ENCODE results near the gene GNLY.
A peak's percentile ranks its signal among the peaks of the same experiment; 100 is the strongest.

Gene GNLY

DNA sequence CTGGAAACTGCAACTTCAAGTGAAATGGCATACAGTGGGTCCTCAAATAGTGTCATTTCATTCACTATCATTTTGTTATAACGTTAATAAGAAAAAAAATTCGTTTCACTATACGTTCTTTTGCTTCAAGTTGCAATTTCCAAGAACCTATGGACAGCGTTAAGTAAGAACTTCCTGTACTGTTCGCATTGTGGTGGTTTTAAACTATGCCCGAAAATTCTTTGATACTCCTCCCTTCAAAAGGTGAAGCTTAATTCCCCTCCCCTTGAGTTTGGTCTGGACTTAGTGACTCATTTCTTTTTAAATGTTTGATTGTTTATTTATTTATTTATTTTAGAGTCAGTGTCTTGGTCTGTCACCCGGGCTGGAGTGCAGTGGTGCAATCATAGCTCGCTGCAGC lies 20.7 kb downstream of the GNLY start:
- no peak overlapping the region for H3K27ac ChIP-seq
- peaks cover 35% of the 10 kb centered on the region for H3K4me1 ChIP-seq
- H3K4me2 ChIP-seq, result no peak overlapping the region
- H3K9me3 ChIP-seq, result no peaks in the 10 kb centered on the region
- no peaks in the 10 kb centered on the region for H3K36me3 ChIP-seq
- H3K4me3 ChIP-seq, result no peak overlapping the region
- H3K27me3 ChIP-seq, result no peaks in the 10 kb centered on the region
- no peaks in the 10 kb centered on the region for H4K20me1 ChIP-seq
- TF ChIP-seq Cebpa-rat (IDR thresholded peaks at IDR 0.05), result no peak
- no peak overlapping the region for H3K9ac ChIP-seq

DNA sequence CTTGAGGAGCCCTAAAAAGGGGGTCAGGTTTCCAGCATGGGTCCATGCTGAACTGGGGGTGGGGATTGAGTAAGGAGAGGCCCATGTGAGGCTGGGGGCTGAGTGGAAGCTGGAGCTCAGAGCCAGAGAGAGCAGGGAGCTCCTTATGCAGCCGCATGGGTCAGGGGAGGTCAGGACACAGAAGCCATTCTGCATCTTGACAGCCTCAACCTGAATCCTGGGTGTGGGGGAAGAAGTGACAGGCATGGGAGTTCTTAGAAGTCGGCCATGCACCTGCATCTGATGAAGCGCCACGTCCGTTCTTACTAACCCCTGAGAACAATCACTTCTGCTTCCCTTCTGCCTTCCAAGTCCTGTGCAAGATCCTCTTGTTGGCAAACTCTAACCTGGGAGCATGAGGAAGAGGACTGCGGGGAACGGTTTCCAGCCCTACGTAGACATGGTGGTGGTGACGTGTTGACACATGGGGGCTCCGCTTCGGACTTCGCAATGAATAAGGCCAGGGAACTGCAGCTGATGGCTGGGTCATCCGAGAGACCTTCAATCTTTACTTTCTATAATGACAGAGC lies 22.3 kb downstream of the GNLY start:
- peaks cover 19% of the 10 kb centered on the region for H3K4me1 ChIP-seq
- no peak overlapping the region for H3K9ac ChIP-seq
- no peaks in the 10 kb centered on the region for H3K36me3 ChIP-seq
- no peak overlapping the region for H3K4me2 ChIP-seq
- no peaks in the 10 kb centered on the region for H3K9me3 ChIP-seq
- H3K27ac ChIP-seq, result no peak overlapping the region
- no peaks in the 10 kb centered on the region for H3K27me3 ChIP-seq
- no peak overlapping the region for H3K4me3 ChIP-seq
- no peaks in the 10 kb centered on the region for H4K20me1 ChIP-seq
- TF ChIP-seq Cebpa-rat (IDR thresholded peaks at IDR 0.05), result no peak

GRCh38 chr2:85717308-85718008 lies 23.3 kb downstream of the GNLY start:
- Histone ChIP-seq H3K27ac (no peak overlapping the region), H3K4me3 (no peak overlapping the region), H3K9me3 (no peaks in the 10 kb centered on the region), H3K36me3 (no peaks in the 10 kb centered on the region), H4K20me1 (no peaks in the 10 kb centered on the region), H3K9ac (no peak overlapping the region), H3K27me3 (no peaks in the 10 kb centered on the region), H3K4me1 (peaks cover 9% of the 10 kb centered on the region), H3K4me2 (no peak overlapping the region)
- no peak for TF ChIP-seq Cebpa-rat (IDR thresholded peaks at IDR 0.05)

DNA sequence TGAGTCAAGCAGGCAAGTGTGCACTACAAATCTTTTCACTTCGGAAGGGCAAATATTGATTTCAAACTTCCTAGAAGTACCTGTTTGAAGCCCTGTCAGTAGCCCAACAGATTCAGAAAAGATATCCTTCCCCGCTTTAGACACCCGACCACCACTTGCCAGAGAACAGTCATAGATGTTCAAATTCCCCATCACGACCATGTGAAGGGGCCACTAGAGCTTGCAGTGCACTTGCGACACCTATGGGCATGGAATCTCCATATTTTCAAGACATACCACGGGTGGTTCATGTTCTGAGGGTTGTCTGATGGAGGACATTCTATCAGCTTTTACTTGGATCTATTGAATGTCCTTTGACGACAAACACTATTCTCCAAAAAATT lies 23.8 kb downstream of the GNLY start:
- H3K9me3 ChIP-seq, result no peaks in the 10 kb centered on the region
- no peak overlapping the region for H3K9ac ChIP-seq
- no peaks in the 10 kb centered on the region for H3K27me3 ChIP-seq
- TF ChIP-seq Cebpa-rat (IDR thresholded peaks at IDR 0.05), result no peak
- peaks cover 3% of the 10 kb centered on the region for H3K4me1 ChIP-seq
- H3K4me2 ChIP-seq, result no peak overlapping the region
- no peak overlapping the region for H3K4me3 ChIP-seq
- H3K36me3 ChIP-seq, result no peaks in the 10 kb centered on the region
- H4K20me1 ChIP-seq, result no peaks in the 10 kb centered on the region
- H3K27ac ChIP-seq, result no peak overlapping the region

DNA sequence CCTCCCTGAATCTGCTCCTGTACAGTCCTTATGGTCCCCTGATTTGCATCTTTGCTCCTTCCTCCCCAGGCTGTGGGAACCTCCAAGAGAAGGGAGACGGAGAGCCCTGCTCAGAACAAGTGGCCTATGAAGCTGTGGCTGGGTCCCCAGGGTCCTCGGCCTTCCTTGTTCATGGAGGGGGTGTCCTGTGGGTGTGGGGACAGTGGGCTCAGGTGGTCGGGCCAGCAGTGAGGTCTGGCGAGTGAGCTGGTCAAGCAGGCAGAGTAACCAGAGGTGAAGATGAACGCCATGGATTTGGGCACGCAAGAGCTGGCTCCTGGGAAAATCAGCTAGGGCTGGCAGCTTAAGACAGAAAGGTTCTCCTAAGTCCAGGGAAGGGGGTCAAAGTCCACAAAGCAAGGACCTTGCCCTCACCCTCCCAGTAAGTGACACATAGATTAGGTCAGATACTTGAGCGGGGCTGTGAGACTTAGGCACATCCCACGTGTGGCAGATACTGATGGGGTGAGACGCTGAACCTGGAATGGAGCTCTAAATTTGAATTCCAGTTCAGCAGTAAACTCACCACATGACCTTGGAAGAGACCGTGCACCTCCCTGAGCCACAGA lies 24.8 kb downstream of the GNLY start:
- Histone ChIP-seq H3K9ac (no peak overlapping the region), H3K27ac (no peak overlapping the region), H3K4me3 (no peak overlapping the region), H3K36me3 (no peaks in the 10 kb centered on the region), H3K4me1 (peaks cover 7% of the 10 kb centered on the region), H3K9me3 (no peaks in the 10 kb centered on the region), H4K20me1 (no peaks in the 10 kb centered on the region), H3K4me2 (no peak overlapping the region), H3K27me3 (no peaks in the 10 kb centered on the region)
- TF ChIP-seq Cebpa-rat (IDR thresholded peaks at IDR 0.05), result no peak

DNA sequence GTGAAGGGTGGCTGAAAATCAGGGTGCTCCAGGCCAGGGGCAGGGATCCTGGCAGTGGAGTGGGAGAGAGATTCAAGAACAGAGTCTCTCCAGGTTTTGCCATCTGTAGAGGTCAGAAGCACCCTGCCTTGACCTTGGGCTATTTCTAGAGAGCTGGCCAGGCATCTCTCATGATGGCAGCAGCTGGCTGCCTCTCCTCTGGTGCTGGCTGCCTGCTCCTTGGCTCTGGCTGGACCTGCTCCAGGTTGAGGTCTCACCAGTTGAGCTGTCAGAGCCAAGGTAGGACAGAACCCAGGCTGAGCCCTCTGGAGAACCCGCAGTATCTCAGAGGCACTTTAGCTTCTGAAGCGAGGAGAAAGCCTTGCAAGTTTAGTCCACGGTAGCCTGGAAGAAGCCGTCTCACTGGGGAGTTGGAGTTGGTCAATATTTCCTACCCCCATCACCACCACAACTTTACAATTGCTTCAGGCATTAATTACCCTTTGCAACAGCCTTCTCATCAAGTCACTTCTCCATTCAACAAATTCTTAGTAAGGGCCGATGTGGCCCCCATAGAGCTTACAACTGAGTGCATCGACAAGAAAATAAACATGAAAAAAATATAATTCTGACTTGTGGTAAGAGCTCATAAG lies 25.6 kb downstream of the GNLY start:
- Histone ChIP-seq H3K9ac (no peak overlapping the region), H3K4me1 (peaks cover 14% of the 10 kb centered on the region), H3K36me3 (no peaks in the 10 kb centered on the region), H3K9me3 (no peaks in the 10 kb centered on the region), H3K27ac (no peak overlapping the region), H3K27me3 (no peaks in the 10 kb centered on the region), H3K4me2 (no peak overlapping the region), H4K20me1 (no peaks in the 10 kb centered on the region), H3K4me3 (no peak overlapping the region)
- no peak for TF ChIP-seq Cebpa-rat (IDR thresholded peaks at IDR 0.05)

DNA sequence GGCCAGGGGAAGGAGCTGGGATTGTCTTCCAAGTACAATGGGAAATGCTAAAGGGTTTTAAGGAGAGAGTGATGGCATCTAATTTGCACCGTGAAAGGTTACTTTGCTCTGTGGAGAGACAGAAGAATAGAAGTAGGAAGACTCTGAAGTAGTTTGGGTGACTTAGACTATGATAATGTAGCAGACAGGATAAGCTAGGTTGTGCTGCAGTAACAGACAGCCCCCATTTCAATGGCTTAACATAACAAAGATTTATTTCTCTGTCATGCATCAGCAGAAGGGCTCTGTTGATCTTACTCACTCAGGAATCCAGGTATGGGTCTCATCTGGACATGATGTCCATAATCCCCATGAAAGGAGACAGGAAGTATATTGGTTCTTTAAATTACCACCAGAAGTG lies 26.4 kb downstream of the GNLY start:
- Histone ChIP-seq H3K27ac (no peak overlapping the region), H4K20me1 (no peaks in the 10 kb centered on the region), H3K9me3 (no peaks in the 10 kb centered on the region), H3K4me1 (peaks cover 22% of the 10 kb centered on the region), H3K4me3 (no peak overlapping the region), H3K9ac (no peak overlapping the region), H3K27me3 (no peaks in the 10 kb centered on the region), H3K4me2 (no peak overlapping the region), H3K36me3 (no peaks in the 10 kb centered on the region)
- TF ChIP-seq Cebpa-rat (IDR thresholded peaks at IDR 0.05), result no peak

GRCh38 chr2:85721641-85722040 lies 27.5 kb downstream of the GNLY start:
- Histone ChIP-seq H3K9me3 (no peaks in the 10 kb centered on the region), H3K36me3 (no peaks in the 10 kb centered on the region), H4K20me1 (no peaks in the 10 kb centered on the region), H3K4me3 (no peak overlapping the region), H3K4me1 (peaks cover 23% of the 10 kb centered on the region), H3K27me3 (no peaks in the 10 kb centered on the region), H3K9ac (no peak overlapping the region), H3K4me2 (no peak overlapping the region), H3K27ac (no peak overlapping the region)
- TF ChIP-seq Cebpa-rat (IDR thresholded peaks at IDR 0.05), result no peak

DNA sequence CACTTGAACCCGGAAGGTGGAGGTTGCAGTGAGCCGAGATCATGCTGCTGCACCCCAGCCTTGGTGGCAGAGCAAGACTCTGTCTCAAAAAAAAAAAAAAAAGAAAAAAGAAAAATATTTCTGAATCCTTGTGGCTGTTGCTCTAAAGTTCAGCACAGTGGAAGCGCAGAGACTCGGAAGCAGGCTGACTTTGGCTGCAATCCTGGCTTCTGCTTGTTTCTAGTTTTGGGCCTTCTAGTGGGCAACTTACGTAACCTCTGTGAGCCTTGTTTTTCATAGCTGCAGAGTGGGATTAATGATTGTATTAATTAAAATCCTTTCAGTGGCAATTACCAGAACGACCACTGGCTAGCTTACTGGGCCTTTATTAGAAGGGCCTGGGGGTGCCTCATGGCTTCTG lies 28.4 kb downstream of the GNLY start:
- Histone ChIP-seq H3K9me3 (no peaks in the 10 kb centered on the region), H4K20me1 (no peaks in the 10 kb centered on the region)

GRCh38 chr2:85723707-85724360 lies 29.7 kb downstream of the GNLY start:
- Histone ChIP-seq H3K27me3 (no peaks in the 10 kb centered on the region), H4K20me1 (no peaks in the 10 kb centered on the region), H3K36me3 (no peaks in the 10 kb centered on the region), H3K4me2 (peak overlapping the region; percentile 67), H3K27ac (no peak overlapping the region), H3K9ac (no peak overlapping the region), H3K9me3 (no peaks in the 10 kb centered on the region), H3K4me1 (peaks cover 23% of the 10 kb centered on the region), H3K4me3 (no peak overlapping the region)
- TF ChIP-seq Cebpa-rat (IDR thresholded peaks at IDR 0.05), result no peak

More for the DNA sequence above, 28.4 kb downstream of the GNLY start:
- Histone ChIP-seq H3K27me3 (no peaks in the 10 kb centered on the region), H3K4me3 (no peak overlapping the region), H3K4me1 (peaks cover 23% of the 10 kb centered on the region), H3K4me2 (no peak overlapping the region), H3K36me3 (no peaks in the 10 kb centered on the region), H3K27ac (no peak overlapping the region), H3K9ac (no peak overlapping the region)
- TF ChIP-seq Cebpa-rat (IDR thresholded peaks at IDR 0.05), result no peak
